ENCODE data around the gene COQ4.

GRCh38 chr9:128361986-128362646, 39.5 kb downstream of the COQ4 start:
- TF ChIP-seq, protein P1, sequence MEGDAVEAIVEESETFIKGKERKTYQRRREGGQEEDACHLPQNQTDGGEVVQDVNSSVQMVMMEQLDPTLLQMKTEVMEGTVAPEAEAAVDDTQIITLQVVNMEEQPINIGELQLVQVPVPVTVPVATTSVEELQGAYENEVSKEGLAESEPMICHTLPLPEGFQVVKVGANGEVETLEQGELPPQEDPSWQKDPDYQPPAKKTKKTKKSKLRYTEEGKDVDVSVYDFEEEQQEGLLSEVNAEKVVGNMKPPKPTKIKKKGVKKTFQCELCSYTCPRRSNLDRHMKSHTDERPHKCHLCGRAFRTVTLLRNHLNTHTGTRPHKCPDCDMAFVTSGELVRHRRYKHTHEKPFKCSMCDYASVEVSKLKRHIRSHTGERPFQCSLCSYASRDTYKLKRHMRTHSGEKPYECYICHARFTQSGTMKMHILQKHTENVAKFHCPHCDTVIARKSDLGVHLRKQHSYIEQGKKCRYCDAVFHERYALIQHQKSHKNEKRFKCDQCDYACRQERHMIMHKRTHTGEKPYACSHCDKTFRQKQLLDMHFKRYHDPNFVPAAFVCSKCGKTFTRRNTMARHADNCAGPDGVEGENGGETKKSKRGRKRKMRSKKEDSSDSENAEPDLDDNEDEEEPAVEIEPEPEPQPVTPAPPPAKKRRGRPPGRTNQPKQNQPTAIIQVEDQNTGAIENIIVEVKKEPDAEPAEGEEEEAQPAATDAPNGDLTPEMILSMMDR (IDR thresholded peaks at IDR 0.05 in 4 of 5, conservative IDR thresholded peaks at IDR 0.05 in 1 of 5): peak; percentile 79 to 87 (median 85)
- TF ChIP-seq POLR2A (IDR thresholded peaks at IDR 0.05): no peak
